Stimulated activated naive CD8-positive, alpha-beta T cell treated with anti-CD3 and anti-CD28 coated beads, Interleukin-15, Interleukin-2, amounts not matched to agents 100 ng/mL and 50 ng/mL, for 24 hours (primary cell): Measurements from ENCODE around the gene FRS3.
A peak's percentile ranks its signal among the peaks of the same experiment; 100 is the strongest.
"Not testable (repeated sequence)": the region's sequence is repeated elsewhere in the genome, so short reads cannot be mapped to it uniquely, and the experiment has no call there.

Experiments
- H3K27ac Mint-ChIP-seq: one replicate; pipeline ENCODE4 v1.8.0; 2021; ENCODE audit warnings: mild to moderate bottlenecking, mixed read lengths
- H3K27me3 Mint-ChIP-seq: one replicate; pipeline ENCODE4 v1.8.0; 2021; ENCODE audit warnings: mixed read lengths
- H3K36me3 Mint-ChIP-seq: one replicate; pipeline ENCODE4 v1.8.0; 2021; ENCODE audit warnings: low read depth, mixed read lengths
- H3K4me1 Mint-ChIP-seq: one replicate; pipeline ENCODE4 v1.8.0; 2021; ENCODE audit warnings: low read depth, mixed read lengths
- H3K4me3 Mint-ChIP-seq: one replicate; pipeline ENCODE4 v1.8.0; 2021; ENCODE audit warnings: mild to moderate bottlenecking, mixed read lengths
- H3K9me3 Mint-ChIP-seq: one replicate; pipeline ENCODE4 v1.8.0; 2021; ENCODE audit warnings: mixed read lengths

Gene FRS3

GRCh38 chr6:41779788-41780550, at the start of gene FRS3:
TSS of gene FRS3 (minus strand) at chr6:41779900. CDS start at chr6:41776987, 2,913 bp downstream.
- Mint-ChIP-seq H3K4me3 (peak within 1 kb of the TSS; percentile 92), H3K36me3 (no peaks in the 10 kb centered on the region), H3K27me3 (peaks cover 4% of the 10 kb centered on the region), H3K4me1 (peaks cover 20% of the 10 kb centered on the region), H3K9me3 (no peaks in the 10 kb centered on the region), H3K27ac (peak within 1 kb of the TSS; percentile 84)

- Mint-ChIP-seq H3K9me3 (no peaks in the 10 kb centered on the region), H3K27me3 (no peaks in the 10 kb centered on the region), H3K4me3 (no peak overlapping the region), H3K36me3 (no peaks in the 10 kb centered on the region), H3K4me1 (no peaks in the 10 kb centered on the region), H3K27ac (no peak overlapping the region)
Measured at GRCh38 chr6:41826343-41827022, 46.8 kb upstream of the FRS3 start.

- Mint-ChIP-seq H3K36me3 (no peaks in the 10 kb centered on the region), H3K4me3 (no peak overlapping the region), H3K9me3 (no peaks in the 10 kb centered on the region), H3K27me3 (no peaks in the 10 kb centered on the region), H3K4me1 (no peaks in the 10 kb centered on the region), H3K27ac (no peak overlapping the region)
Measured at GRCh38 chr6:41824571-41825569, 45.2 kb upstream of the FRS3 start.

- no peaks in the 10 kb centered on the region for H3K27me3 Mint-ChIP-seq
- H3K27ac Mint-ChIP-seq: no peak overlapping the region
- H3K36me3 Mint-ChIP-seq: no peaks in the 10 kb centered on the region
- H3K4me3 Mint-ChIP-seq: no peak overlapping the region
- H3K9me3 Mint-ChIP-seq: no peaks in the 10 kb centered on the region
- no peaks in the 10 kb centered on the region for H3K4me1 Mint-ChIP-seq
Measured at GRCh38 chr6:41823178-41823577, 43.5 kb upstream of the FRS3 start.

- H3K9me3 Mint-ChIP-seq: no peaks in the 10 kb centered on the region
- no peaks in the 10 kb centered on the region for H3K4me1 Mint-ChIP-seq
- H3K27me3 Mint-ChIP-seq: no peaks in the 10 kb centered on the region
- no peaks in the 10 kb centered on the region for H3K36me3 Mint-ChIP-seq
- no peak overlapping the region for H3K27ac Mint-ChIP-seq
- no peak overlapping the region for H3K4me3 Mint-ChIP-seq
Measured at GRCh38 chr6:41822021-41822420, 42.3 kb upstream of the FRS3 start.

GRCh38 chr6:41821266-41821665, 41.6 kb upstream of the FRS3 start:
- no peak overlapping the region for H3K4me3 Mint-ChIP-seq

GRCh38 chr6:41818271-41819054, 38.8 kb upstream of the FRS3 start:
- Mint-ChIP-seq H3K9me3 (no peaks in the 10 kb centered on the region), H3K27ac (no peak overlapping the region), H3K27me3 (no peaks in the 10 kb centered on the region), H3K4me1 (no peaks in the 10 kb centered on the region), H3K36me3 (no peaks in the 10 kb centered on the region), H3K4me3 (no peak overlapping the region)

More at GRCh38 chr6:41821266-41821665, 41.6 kb upstream of the FRS3 start:
- Mint-ChIP-seq H3K36me3 (no peaks in the 10 kb centered on the region), H3K4me1 (no peaks in the 10 kb centered on the region), H3K27me3 (no peaks in the 10 kb centered on the region), H3K27ac (no peak overlapping the region), H3K9me3 (no peaks in the 10 kb centered on the region)

- no peaks in the 10 kb centered on the region for H3K27me3 Mint-ChIP-seq
- no peak overlapping the region for H3K27ac Mint-ChIP-seq
- H3K4me1 Mint-ChIP-seq: no peaks in the 10 kb centered on the region
- H3K9me3 Mint-ChIP-seq: no peaks in the 10 kb centered on the region
- no peaks in the 10 kb centered on the region for H3K36me3 Mint-ChIP-seq
- no peak overlapping the region for H3K4me3 Mint-ChIP-seq
Measured at GRCh38 chr6:41815587-41815986, 35.9 kb upstream of the FRS3 start.

GRCh38 chr6:41814629-41815028, 34.9 kb upstream of the FRS3 start:
- H3K4me1 Mint-ChIP-seq: no peaks in the 10 kb centered on the region
- no peaks in the 10 kb centered on the region for H3K27me3 Mint-ChIP-seq
- no peak overlapping the region for H3K27ac Mint-ChIP-seq
- no peaks in the 10 kb centered on the region for H3K36me3 Mint-ChIP-seq
- H3K9me3 Mint-ChIP-seq: no peaks in the 10 kb centered on the region
- H3K4me3 Mint-ChIP-seq: no peak overlapping the region

- H3K4me3 Mint-ChIP-seq: no peak overlapping the region
- H3K27ac Mint-ChIP-seq: no peak overlapping the region
- H3K4me1 Mint-ChIP-seq: no peaks in the 10 kb centered on the region
- H3K27me3 Mint-ChIP-seq: no peaks in the 10 kb centered on the region
- H3K36me3 Mint-ChIP-seq: no peaks in the 10 kb centered on the region
- H3K9me3 Mint-ChIP-seq: no peaks in the 10 kb centered on the region
Measured at GRCh38 chr6:41813956-41814355, 34.3 kb upstream of the FRS3 start.

GRCh38 chr6:41813469-41813868, 33.8 kb upstream of the FRS3 start:
- H3K27me3 Mint-ChIP-seq: no peaks in the 10 kb centered on the region
- no peaks in the 10 kb centered on the region for H3K36me3 Mint-ChIP-seq
- no peaks in the 10 kb centered on the region for H3K9me3 Mint-ChIP-seq
- H3K4me1 Mint-ChIP-seq: no peaks in the 10 kb centered on the region
- no peak overlapping the region for H3K4me3 Mint-ChIP-seq
- no peak overlapping the region for H3K27ac Mint-ChIP-seq

- H3K9me3 Mint-ChIP-seq, H3K4me1 Mint-ChIP-seq, H3K36me3 Mint-ChIP-seq, H3K27ac Mint-ChIP-seq, H3K27me3 Mint-ChIP-seq, H3K4me3 Mint-ChIP-seq: not testable (repeated sequence)
Measured at GRCh38 chr6:41811946-41812345, 32.2 kb upstream of the FRS3 start.

- H3K4me1 Mint-ChIP-seq: no peaks in the 10 kb centered on the region
- H3K27ac Mint-ChIP-seq: no peak overlapping the region
- H3K27me3 Mint-ChIP-seq: no peaks in the 10 kb centered on the region
- no peaks in the 10 kb centered on the region for H3K36me3 Mint-ChIP-seq
- H3K9me3 Mint-ChIP-seq: no peaks in the 10 kb centered on the region
- no peak overlapping the region for H3K4me3 Mint-ChIP-seq
Measured at GRCh38 chr6:41811095-41811494, 31.4 kb upstream of the FRS3 start.
